ENCODE data around the gene KCTD8.

- no peak for TF ChIP-seq GATA3 (IDR thresholded peaks at IDR 0.05; ENCODE audit: low read depth, low read length)
- TF ChIP-seq GATA2 (IDR thresholded peaks at IDR 0.05; ENCODE audit: low read depth, low read length) = no peak
Measured at GRCh38 chr4:44342800-44343199, 105.8 kb downstream of the KCTD8 start.

All from SH-SY5Y (cell line).